Neuron (in vitro differentiated cells): ENCODE results near the gene TMEM50B.
"Not testable (repeated sequence)": the region's sequence is repeated elsewhere in the genome, so short reads cannot be mapped to it uniquely, and the experiment has no call there.

ENCODE experiments used
- H2AFZ ChIP-seq: one replicate; pipeline ENCODE4 v1.6.1; 2013; ENCODE audit warnings: low read depth, mild to moderate bottlenecking, inconsistent platforms, low read length, moderate library complexity
- H3K27me3 ChIP-seq: one replicate; pipeline ENCODE4 v1.6.1; 2013; ENCODE audit warnings: low read length; ENCODE audit not compliant: insufficient read depth
- H3K36me3 ChIP-seq: one replicate; pipeline ENCODE4 v1.6.1; 2013; ENCODE audit warnings: low read length; ENCODE audit not compliant: insufficient read depth
- H3K4me1 ChIP-seq: one replicate; pipeline ENCODE4 v1.6.1; 2013; ENCODE audit warnings: low read length; ENCODE audit not compliant: insufficient read depth
- H3K4me3 ChIP-seq: 2 replicates; pipeline ENCODE4 v1.5.1; 2013; ENCODE audit warnings: mild to moderate bottlenecking, low read length, moderate library complexity
- H3K9me3 ChIP-seq: one replicate; pipeline ENCODE4 v1.6.1; 2013; ENCODE audit warnings: low read length

TMEM50B gene

GRCh38 chr21:33479679-33480480 is at the start of gene TMEM50B:
TMEM50B (minus strand) TSS chr21:33479974; CDS start chr21:33468885, 11,089 bp downstream.
- H3K4me1 ChIP-seq, result peaks cover 8% of the 10 kb centered on the region
- H3K27me3 ChIP-seq, result no peaks in the 10 kb centered on the region
- no peaks in the 10 kb centered on the region for H3K9me3 ChIP-seq
- peak within 1 kb of the TSS; percentile 99 for H2AFZ ChIP-seq
- H3K36me3 ChIP-seq, result no peaks in the 10 kb centered on the region
- peak within 1 kb of the TSS; percentile 95 for H3K4me3 ChIP-seq

GRCh38 chr21:33522953-33523349 is 43.2 kb upstream of the TMEM50B start:
- Histone ChIP-seq H3K36me3 (peaks cover 49% of the 10 kb centered on the region), H3K27me3 (no peaks in the 10 kb centered on the region), H3K4me1 (no peaks in the 10 kb centered on the region), H3K4me3 (no peak overlapping the region), H2AFZ (no peak overlapping the region), H3K9me3 (no peaks in the 10 kb centered on the region)

GRCh38 chr21:33522297-33522952 is 42.7 kb upstream of the TMEM50B start:
- Histone ChIP-seq H3K27me3 (no peaks in the 10 kb centered on the region), H3K4me1 (no peaks in the 10 kb centered on the region), H3K36me3 (peaks cover 50% of the 10 kb centered on the region), H3K9me3 (no peaks in the 10 kb centered on the region), H3K4me3 (no peak overlapping the region), H2AFZ (no peak overlapping the region)

- H3K4me1 ChIP-seq, result no peaks in the 10 kb centered on the region
- H3K4me3 ChIP-seq, result no peak overlapping the region
- H3K27me3 ChIP-seq, result no peaks in the 10 kb centered on the region
- H2AFZ ChIP-seq, result no peak overlapping the region
- H3K36me3 ChIP-seq, result peaks cover 54% of the 10 kb centered on the region
- H3K9me3 ChIP-seq, result no peaks in the 10 kb centered on the region
Observed at GRCh38 chr21:33518899-33519298, 39.1 kb upstream of the TMEM50B start.

- H3K4me3 ChIP-seq, result no peak overlapping the region
Observed at GRCh38 chr21:33514229-33514628, 34.5 kb upstream of the TMEM50B start.

GRCh38 chr21:33512481-33512880 is 32.7 kb upstream of the TMEM50B start:
- H3K27me3 ChIP-seq, result no peaks in the 10 kb centered on the region
- H3K36me3 ChIP-seq, result peaks cover 75% of the 10 kb centered on the region
- peaks cover 3% of the 10 kb centered on the region for H3K9me3 ChIP-seq
- no peaks in the 10 kb centered on the region for H3K4me1 ChIP-seq
- H2AFZ ChIP-seq, result no peak overlapping the region
- no peak overlapping the region for H3K4me3 ChIP-seq

More at GRCh38 chr21:33514229-33514628, 34.5 kb upstream of the TMEM50B start:
- Histone ChIP-seq H3K36me3 (peaks cover 69% of the 10 kb centered on the region), H3K27me3 (no peaks in the 10 kb centered on the region), H3K4me1 (no peaks in the 10 kb centered on the region), H2AFZ (no peak overlapping the region), H3K9me3 (peaks cover 3% of the 10 kb centered on the region)

GRCh38 chr21:33511639-33512038 is 31.9 kb upstream of the TMEM50B start:
- no peaks in the 10 kb centered on the region for H3K4me1 ChIP-seq
- peaks cover 6% of the 10 kb centered on the region for H3K9me3 ChIP-seq
- H2AFZ ChIP-seq, result no peak overlapping the region
- no peaks in the 10 kb centered on the region for H3K27me3 ChIP-seq
- peaks cover 72% of the 10 kb centered on the region for H3K36me3 ChIP-seq
- no peak overlapping the region for H3K4me3 ChIP-seq

GRCh38 chr21:33510826-33511225 is 31.1 kb upstream of the TMEM50B start:
- Histone ChIP-seq H3K36me3 (peaks cover 68% of the 10 kb centered on the region), H2AFZ (no peak overlapping the region), H3K4me3 (no peak overlapping the region)

GRCh38 chr21:33507003-33507402 is 27.2 kb upstream of the TMEM50B start:
- H2AFZ ChIP-seq, H3K4me3 ChIP-seq, H3K27me3 ChIP-seq, H3K4me1 ChIP-seq, H3K9me3 ChIP-seq: not testable (repeated sequence)
- peaks cover 68% of the 10 kb centered on the region for H3K36me3 ChIP-seq

More at GRCh38 chr21:33510826-33511225, 31.1 kb upstream of the TMEM50B start:
- no peaks in the 10 kb centered on the region for H3K27me3 ChIP-seq
- no peaks in the 10 kb centered on the region for H3K4me1 ChIP-seq
- H3K9me3 ChIP-seq, result peaks cover 6% of the 10 kb centered on the region

- no peak overlapping the region for H2AFZ ChIP-seq
- H3K36me3 ChIP-seq, result peaks cover 59% of the 10 kb centered on the region
- H3K9me3 ChIP-seq, result peaks cover 5% of the 10 kb centered on the region
- no peak overlapping the region for H3K4me3 ChIP-seq
- H3K4me1 ChIP-seq, result no peaks in the 10 kb centered on the region
- H3K27me3 ChIP-seq, result no peaks in the 10 kb centered on the region
Observed at GRCh38 chr21:33505833-33506232, 26.1 kb upstream of the TMEM50B start.

- H3K36me3 ChIP-seq, result no peaks in the 10 kb centered on the region
- no peak overlapping the region for H2AFZ ChIP-seq
- H3K27me3 ChIP-seq, result no peaks in the 10 kb centered on the region
- no peak overlapping the region for H3K4me3 ChIP-seq
- H3K9me3 ChIP-seq, result no peaks in the 10 kb centered on the region
- H3K4me1 ChIP-seq, result no peaks in the 10 kb centered on the region
Observed at GRCh38 chr21:33496345-33496744, 16.6 kb upstream of the TMEM50B start.

GRCh38 chr21:33495743-33496142 is 16.0 kb upstream of the TMEM50B start:
- Histone ChIP-seq H3K9me3 (no peaks in the 10 kb centered on the region), H3K36me3 (no peaks in the 10 kb centered on the region), H3K27me3 (no peaks in the 10 kb centered on the region), H2AFZ (no peak overlapping the region), H3K4me1 (peaks cover 4% of the 10 kb centered on the region), H3K4me3 (no peak overlapping the region)

GRCh38 chr21:33493756-33494155 is 14.0 kb upstream of the TMEM50B start:
- Histone ChIP-seq H3K4me3 (no peak overlapping the region), H2AFZ (no peak overlapping the region), H3K9me3 (no peaks in the 10 kb centered on the region), H3K36me3 (no peaks in the 10 kb centered on the region), H3K4me1 (peaks cover 5% of the 10 kb centered on the region), H3K27me3 (no peaks in the 10 kb centered on the region)
